Neuronal stem cell (in vitro differentiated cells): Measurements from ENCODE around the gene CD300E.
A peak's percentile ranks its signal among the peaks of the same experiment; 100 is the strongest.
"Not testable (repeated sequence)": the region's sequence is repeated elsewhere in the genome, so short reads cannot be mapped to it uniquely, and the experiment has no call there.

Experiments
- DNase-seq: peaks from one replicate; pipeline ENCODE4 v3.0.0-alpha.2; 2013; ENCODE audit warnings: low spot score
- H2AFZ ChIP-seq: one replicate; pipeline ENCODE4 v1.6.1; 2013; ENCODE audit warnings: mild to moderate bottlenecking, low read length, inconsistent platforms
- H2AK5ac ChIP-seq: 2 replicates; pipeline ENCODE4 v1.6.1; 2013; ENCODE audit warnings: low read depth, mild to moderate bottlenecking, inconsistent platforms, low read length, moderate library complexity, mixed read lengths
- H2BK120ac ChIP-seq: 2 replicates; pipeline ENCODE4 v1.6.1; 2013; ENCODE audit warnings: low read depth, mild to moderate bottlenecking, inconsistent platforms, low read length, moderate library complexity, mixed read lengths
- H2BK12ac ChIP-seq: one replicate; pipeline ENCODE4 v1.6.1; 2013; ENCODE audit warnings: low read length, inconsistent platforms
- H2BK15ac ChIP-seq: 2 replicates; pipeline ENCODE4 v1.6.1; 2013; ENCODE audit warnings: mild to moderate bottlenecking, low read length, inconsistent platforms, mixed read lengths
- H2BK5ac ChIP-seq: one replicate; pipeline ENCODE4 v1.6.1; 2013; ENCODE audit warnings: inconsistent platforms, mild to moderate bottlenecking, low read length, moderate library complexity
- H3K14ac ChIP-seq: one replicate; pipeline ENCODE4 v1.6.1; 2013; ENCODE audit warnings: low read length, inconsistent platforms
- H3K18ac ChIP-seq: 2 replicates; pipeline ENCODE4 v1.6.1; 2013; ENCODE audit warnings: low read length, inconsistent platforms
- H3K23ac ChIP-seq: 2 replicates; pipeline ENCODE4 v1.6.1; 2013; ENCODE audit warnings: low read depth, mild to moderate bottlenecking, mixed read lengths, low read length, inconsistent platforms; ENCODE audit not compliant: poor library complexity
- H3K27ac ChIP-seq: replicated peaks from 3 replicates; pipeline ENCODE4 v1.5.1; 2013; ENCODE audit warnings: low read length, inconsistent platforms
- H3K27me3 ChIP-seq, 3 experiments: 2 replicates each; pipeline ENCODE4 v1.6.1; 2013; ENCODE audit warnings: low read length in 3 of 3, mild to moderate bottlenecking in 2 of 3, inconsistent platforms in 1 of 3, low read depth in 1 of 3, mixed read lengths in 1 of 3, moderate library complexity in 1 of 3; ENCODE audit not compliant: control insufficient read depth in 3 of 3, insufficient read depth in 3 of 3
- H3K36me3 ChIP-seq, 2 donors: replicated peaks in 1 of 2; 2 replicates each; pipeline ENCODE4 v1.6.1; 2013; ENCODE audit warnings: low read length in 2 of 2; ENCODE audit not compliant: control insufficient read depth in 2 of 2, insufficient read depth in 2 of 2
- H3K4ac ChIP-seq: 2 replicates; pipeline ENCODE4 v1.6.1; 2013; ENCODE audit warnings: inconsistent platforms, mild to moderate bottlenecking, low read length, moderate library complexity
- H3K4me1 ChIP-seq, 2 donors: 1 replicate in 1 of 2; 2 replicates in 1 of 2; pipeline ENCODE4 v1.6.1; 2013; ENCODE audit warnings: low read length in 2 of 2, low read depth in 1 of 2; ENCODE audit not compliant: control insufficient read depth in 2 of 2, insufficient read depth in 1 of 2
- H3K4me2 ChIP-seq: one replicate; pipeline ENCODE4 v1.6.1; 2013; ENCODE audit warnings: mild to moderate bottlenecking, low read length, inconsistent platforms; ENCODE audit not compliant: insufficient read depth, poor library complexity, severe bottlenecking
- H3K4me3 ChIP-seq, 2 donors: 2 replicates each; pipeline ENCODE4 v1.5.1; 2013; ENCODE audit warnings: low read length in 2 of 2, mild to moderate bottlenecking in 2 of 2, inconsistent platforms in 1 of 2, moderate library complexity in 1 of 2
- H3K79me1 ChIP-seq: one replicate; pipeline ENCODE4 v1.6.1; 2013; ENCODE audit warnings: low read depth, mild to moderate bottlenecking, inconsistent platforms, low read length, moderate library complexity
- H3K9ac ChIP-seq: one replicate; pipeline ENCODE4 v1.6.1; 2013; ENCODE audit warnings: mild to moderate bottlenecking, low read depth, low read length, inconsistent platforms; ENCODE audit not compliant: poor library complexity
- H3K9me3 ChIP-seq, 2 donors: replicated peaks in 1 of 2; 2 replicates each; pipeline versions ENCODE3 to v1.6.1; 2013; ENCODE audit warnings: low read length in 2 of 2, mild to moderate bottlenecking in 2 of 2, inconsistent platforms in 1 of 2, low read depth in 1 of 2, mixed read lengths in 1 of 2, moderate library complexity in 1 of 2; ENCODE audit not compliant: control insufficient read depth in 2 of 2, insufficient read depth in 1 of 2
- H4K8ac ChIP-seq: one replicate; pipeline ENCODE4 v1.6.1; 2013; ENCODE audit warnings: low read depth, mild to moderate bottlenecking, inconsistent platforms, low read length, moderate library complexity
- H4K91ac ChIP-seq: one replicate; pipeline ENCODE4 v1.6.1; 2013; ENCODE audit warnings: low read length, low read depth, mild to moderate bottlenecking, inconsistent platforms; ENCODE audit not compliant: poor library complexity
- WGBS, 2 donors: extraction: QIAGEN DNeasy Blood & Tissue Kit; methylation state at CpG; one replicate each; pipeline ENCODE4 v1.1.7; 2013; ENCODE audit warnings: missing lambda C conversion rate in 2 of 2, mixed read lengths in 1 of 2; ENCODE audit not compliant: insufficient read length in 2 of 2, insufficient replicate concordance in 1 of 2; ENCODE audit errors: extremely low coverage in 2 of 2; 5-methylcytosine and 5-hydroxymethylcytosine counted together

CD300E gene

DNA sequence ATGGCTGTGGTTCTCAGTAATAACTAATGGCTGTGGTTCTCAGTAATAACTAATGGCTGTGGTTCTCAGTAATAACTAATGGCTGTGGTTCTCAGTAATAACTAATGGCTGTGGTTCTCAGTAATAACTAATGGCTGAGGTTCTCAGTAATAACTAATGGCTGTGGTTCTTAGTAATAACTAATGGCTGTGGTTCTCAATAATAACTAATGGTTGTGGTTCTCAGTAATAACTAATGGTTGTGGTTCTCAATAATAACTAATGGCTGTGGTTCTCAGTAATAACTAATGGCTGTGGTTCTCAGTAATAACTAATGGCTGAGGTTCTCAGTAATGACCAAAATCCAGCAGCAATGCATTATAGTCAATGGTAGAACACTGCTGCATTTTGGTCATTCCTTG, 49.9 kb downstream of the CD300E start:
- not testable (repeated sequence) for H3K14ac ChIP-seq, H2AK5ac ChIP-seq, H3K18ac ChIP-seq, H2BK12ac ChIP-seq, H4K91ac ChIP-seq, H3K4me3 ChIP-seq, H3K4me2 ChIP-seq, H3K27me3 ChIP-seq, H3K4ac ChIP-seq, H3K23ac ChIP-seq, H3K79me1 ChIP-seq, H4K8ac ChIP-seq, H2BK5ac ChIP-seq, DNase-seq, H3K9me3 ChIP-seq, H2BK120ac ChIP-seq, H2BK15ac ChIP-seq, H3K4me1 ChIP-seq, H2AFZ ChIP-seq, H3K27ac ChIP-seq, H3K36me3 ChIP-seq, H3K9ac ChIP-seq

DNA sequence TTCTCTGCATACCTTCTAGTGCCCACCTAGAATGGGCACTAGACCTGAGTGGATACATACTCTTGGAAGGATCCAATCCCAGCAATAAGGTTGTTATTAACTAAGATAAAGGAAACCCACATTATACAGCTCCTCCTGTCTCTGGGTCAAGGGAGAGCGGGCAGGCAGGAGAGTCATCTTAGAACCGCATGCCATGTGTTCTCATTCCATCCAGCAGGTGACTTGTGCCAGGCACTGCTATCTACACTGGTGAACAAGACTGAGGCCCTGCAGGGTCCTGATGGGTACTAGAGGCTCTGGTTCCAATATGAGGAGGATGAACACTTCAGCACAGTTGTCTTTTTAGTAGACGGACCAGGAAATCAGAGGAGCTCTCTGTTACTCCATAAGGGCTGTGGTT, 50.4 kb downstream of the CD300E start:
- Histone ChIP-seq H4K91ac (no peak overlapping the region), H4K8ac (no peak overlapping the region), H3K14ac (no peak overlapping the region), H3K27ac (no peak overlapping the region), H2AFZ (no peak overlapping the region), H2BK12ac (no peak overlapping the region), H3K23ac (no peak overlapping the region), H3K4me3 (no peak overlapping the region), H3K27me3 (peaks cover 0 to 5% (median 0%) of the 10 kb centered on the region in 3 experiments), H2AK5ac (no peak overlapping the region), H2BK5ac (no peak overlapping the region), H3K4me1 (no peaks in the 10 kb centered on the region), H3K36me3 (no peaks in the 10 kb centered on the region), H3K9ac (no peak overlapping the region), H3K9me3 (no peaks in the 10 kb centered on the region), H3K4ac (no peak overlapping the region), H3K4me2 (no peak overlapping the region), H3K18ac (no peak overlapping the region), H3K79me1 (peaks cover 2% of the 10 kb centered on the region), H2BK15ac (no peak overlapping the region), H2BK120ac (no peak overlapping the region)
- no peak for DNase-seq
- WGBS, 2 donors, result no CpG with 5 or more reads among the region's 3 CpGs

DNA sequence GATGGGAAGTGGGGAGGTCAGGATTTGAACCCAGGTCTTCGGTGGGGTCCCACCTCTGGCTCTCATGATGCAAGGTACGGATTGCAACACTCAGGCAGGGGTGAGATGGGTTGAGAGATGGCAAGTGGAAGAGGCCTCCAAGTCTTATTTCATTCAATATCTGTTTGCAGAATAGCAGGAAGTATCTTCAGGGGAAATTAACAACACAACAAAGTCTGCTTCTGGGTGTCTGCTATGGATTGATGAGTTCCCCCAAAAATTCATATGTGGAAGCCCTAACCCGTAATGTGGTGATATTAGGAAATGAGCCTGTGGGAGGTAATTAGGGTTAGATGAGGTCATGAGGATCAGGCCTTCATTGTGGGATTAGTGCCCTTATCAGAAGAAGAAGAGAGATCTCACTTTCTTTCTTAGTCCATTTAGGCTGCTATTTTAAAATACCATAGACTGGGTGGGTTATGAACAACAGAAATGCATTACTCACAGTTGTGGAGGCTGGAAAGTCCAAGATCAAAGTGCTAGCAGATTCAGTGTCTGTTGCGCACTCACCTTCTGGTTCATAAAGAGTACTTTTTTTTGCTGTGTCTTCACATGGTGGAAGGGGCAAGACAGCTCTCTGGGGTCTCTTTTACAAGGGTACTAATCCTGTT, 51.8 kb downstream of the CD300E start:
- Histone ChIP-seq H3K27ac (no peak overlapping the region), H3K4me2 (no peak overlapping the region), H3K23ac (no peak overlapping the region), H3K4me3 (no peak overlapping the region), H2BK5ac (no peak overlapping the region), H3K4ac (no peak overlapping the region), H2BK15ac (no peak overlapping the region), H2AK5ac (no peak overlapping the region), H3K27me3 (peaks cover 0 to 5% (median 0%) of the 10 kb centered on the region in 3 experiments), H3K9ac (no peak overlapping the region), H2BK120ac (no peak overlapping the region), H3K4me1 (no peaks in the 10 kb centered on the region), H3K14ac (no peak overlapping the region), H4K8ac (no peak overlapping the region), H2BK12ac (no peak overlapping the region), H3K18ac (no peak overlapping the region), H4K91ac (no peak overlapping the region), H3K36me3 (no peaks in the 10 kb centered on the region), H3K9me3 (no peaks in the 10 kb centered on the region), H2AFZ (no peak overlapping the region), H3K79me1 (peaks cover 2% of the 10 kb centered on the region)
- WGBS, 2 donors, result no CpG with 5 or more reads among the region's 4 CpGs
- DNase-seq, result no peak

DNA sequence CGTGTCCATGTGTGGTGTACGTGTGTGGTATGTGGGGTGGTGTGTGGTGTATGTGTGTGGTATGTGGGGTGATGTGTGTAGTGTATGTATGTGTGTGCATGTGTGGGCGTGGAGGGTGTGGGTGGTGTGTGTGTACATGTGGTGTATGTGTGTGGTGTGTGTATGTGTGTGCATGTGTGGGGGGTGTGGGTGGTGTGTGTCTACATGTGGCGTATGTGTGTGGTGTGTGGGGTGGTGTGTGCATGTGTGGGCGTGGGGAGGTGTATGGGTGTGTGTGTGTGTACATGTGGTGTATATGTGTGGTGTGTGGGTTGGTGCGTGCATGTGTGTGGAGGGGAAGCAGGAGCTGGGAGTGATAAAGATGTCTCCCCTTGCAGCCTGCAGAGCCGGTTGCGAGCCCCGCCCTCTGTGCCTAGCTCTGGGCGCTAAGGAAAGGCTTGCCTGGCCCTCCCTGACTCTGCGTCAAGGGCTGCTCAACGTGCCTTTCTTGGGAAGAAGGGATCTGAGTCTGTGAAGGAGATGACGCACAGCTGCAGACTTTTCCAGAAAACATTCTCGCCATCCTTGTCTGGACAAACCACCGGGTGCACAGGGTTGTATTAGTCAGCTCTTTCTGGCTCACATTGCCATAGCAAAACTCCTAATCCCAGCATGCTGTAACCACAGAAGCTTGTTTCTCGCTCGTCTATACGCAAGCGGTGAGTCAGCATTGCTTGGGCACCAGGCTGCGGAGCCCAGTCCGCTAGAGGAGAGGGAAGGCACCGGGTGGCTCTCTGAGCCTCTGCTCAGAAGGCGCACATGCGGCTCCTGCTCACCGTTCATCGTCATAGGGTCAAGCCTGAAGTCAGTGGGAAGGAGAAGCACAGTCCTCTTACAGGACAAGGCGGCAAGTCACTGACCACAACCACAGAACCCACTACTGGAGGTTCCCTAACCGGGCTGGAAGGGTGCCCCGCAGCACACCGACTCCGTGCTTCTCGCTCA, 54.2 kb downstream of the CD300E start:
- Histone ChIP-seq H3K27ac (no peak overlapping the region), H2BK12ac (peak overlapping the region; percentile 14)

More for the DNA sequence above, 54.2 kb downstream of the CD300E start:
- no peak overlapping the region for H2BK120ac ChIP-seq
- H3K4me1 ChIP-seq, result peaks cover 0 to 1% of the 10 kb centered on the region in 2 donors
- H3K4me3 ChIP-seq, result peak overlapping the region in 1 of 2 donors; percentile 65
- H2AK5ac ChIP-seq, result no peak overlapping the region
- H3K9me3 ChIP-seq, result no peaks in the 10 kb centered on the region
- H3K79me1 ChIP-seq, result peaks cover 2% of the 10 kb centered on the region
- H3K36me3 ChIP-seq, result no peaks in the 10 kb centered on the region
- no peak overlapping the region for H2BK15ac ChIP-seq
- H4K91ac ChIP-seq, result peak overlapping the region; percentile 34
- peak overlapping the region; percentile 8 for H3K23ac ChIP-seq
- no peak overlapping the region for H4K8ac ChIP-seq
- peak overlapping the region; percentile 40 for H3K14ac ChIP-seq
- peak overlapping the region; percentile 46 for H3K9ac ChIP-seq
- H2BK5ac ChIP-seq, result no peak overlapping the region
- H3K4me2 ChIP-seq, result no peak overlapping the region
- no peak for DNase-seq
- peak overlapping the region; percentile 58 for H3K18ac ChIP-seq
- WGBS, 2 donors, result 100% methylated on average over 5 of the region's 32 CpGs; no CpG with 5 or more reads in 1 of the 2 donors
- H2AFZ ChIP-seq, result no peak overlapping the region
- H3K27me3 ChIP-seq, result peaks cover 0 to 5% (median 0%) of the 10 kb centered on the region in 3 experiments
- no peak overlapping the region for H3K4ac ChIP-seq
